ENCODE data around the gene DDX31. TPM values are rescaled to one million over a fixed set of nuclear protein-coding genes. Genes with fewer than 3 reads are reported as not detected.

DDX31 gene
- total and polyA plus RNA-seq, 9 of the 15 experiments (the other 6 are each of a cell fraction or from before 2014, with no cell fraction given): 11.9 to 24.6 (median 22.2) TPM

DNA sequence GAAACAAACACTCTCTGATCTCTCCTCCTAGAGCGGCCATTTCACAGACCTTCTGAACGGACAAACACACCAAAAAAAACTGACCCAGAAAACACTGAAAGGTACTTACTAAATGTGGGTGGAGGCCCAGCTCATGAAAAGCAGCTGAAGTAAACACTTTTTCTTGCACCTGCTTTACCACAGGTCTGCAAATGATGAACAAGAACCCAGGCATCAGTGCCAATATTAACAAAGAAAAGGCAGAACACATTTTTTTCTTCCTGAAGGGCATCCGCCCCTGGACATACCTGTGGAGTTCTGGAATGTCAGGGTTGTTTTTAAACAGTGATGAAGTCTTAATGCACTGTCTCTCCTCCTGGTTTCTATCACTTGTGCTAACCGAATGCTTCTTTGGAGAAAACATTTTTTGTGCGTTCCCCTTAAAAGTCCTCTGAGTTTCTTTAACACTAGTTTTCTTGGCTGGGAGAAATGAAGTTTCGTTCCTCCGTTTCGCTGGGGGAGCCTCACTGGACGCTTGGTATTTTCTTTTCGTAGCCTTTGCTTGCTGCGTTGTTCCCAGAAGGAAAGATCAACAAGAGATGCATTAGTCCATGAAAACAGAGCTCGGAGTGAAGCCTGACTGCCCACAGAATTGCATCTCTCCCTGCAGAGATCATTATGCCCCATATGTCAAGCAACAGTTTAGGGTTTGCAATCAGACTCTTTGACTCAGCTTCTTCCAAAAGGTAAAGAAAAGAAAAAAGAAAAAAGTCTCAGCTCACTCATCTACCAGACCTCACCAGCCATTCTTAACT lies 7.4 kb downstream of the DDX31 start (continued):
- TF ChIP-seq, protein P1, sequence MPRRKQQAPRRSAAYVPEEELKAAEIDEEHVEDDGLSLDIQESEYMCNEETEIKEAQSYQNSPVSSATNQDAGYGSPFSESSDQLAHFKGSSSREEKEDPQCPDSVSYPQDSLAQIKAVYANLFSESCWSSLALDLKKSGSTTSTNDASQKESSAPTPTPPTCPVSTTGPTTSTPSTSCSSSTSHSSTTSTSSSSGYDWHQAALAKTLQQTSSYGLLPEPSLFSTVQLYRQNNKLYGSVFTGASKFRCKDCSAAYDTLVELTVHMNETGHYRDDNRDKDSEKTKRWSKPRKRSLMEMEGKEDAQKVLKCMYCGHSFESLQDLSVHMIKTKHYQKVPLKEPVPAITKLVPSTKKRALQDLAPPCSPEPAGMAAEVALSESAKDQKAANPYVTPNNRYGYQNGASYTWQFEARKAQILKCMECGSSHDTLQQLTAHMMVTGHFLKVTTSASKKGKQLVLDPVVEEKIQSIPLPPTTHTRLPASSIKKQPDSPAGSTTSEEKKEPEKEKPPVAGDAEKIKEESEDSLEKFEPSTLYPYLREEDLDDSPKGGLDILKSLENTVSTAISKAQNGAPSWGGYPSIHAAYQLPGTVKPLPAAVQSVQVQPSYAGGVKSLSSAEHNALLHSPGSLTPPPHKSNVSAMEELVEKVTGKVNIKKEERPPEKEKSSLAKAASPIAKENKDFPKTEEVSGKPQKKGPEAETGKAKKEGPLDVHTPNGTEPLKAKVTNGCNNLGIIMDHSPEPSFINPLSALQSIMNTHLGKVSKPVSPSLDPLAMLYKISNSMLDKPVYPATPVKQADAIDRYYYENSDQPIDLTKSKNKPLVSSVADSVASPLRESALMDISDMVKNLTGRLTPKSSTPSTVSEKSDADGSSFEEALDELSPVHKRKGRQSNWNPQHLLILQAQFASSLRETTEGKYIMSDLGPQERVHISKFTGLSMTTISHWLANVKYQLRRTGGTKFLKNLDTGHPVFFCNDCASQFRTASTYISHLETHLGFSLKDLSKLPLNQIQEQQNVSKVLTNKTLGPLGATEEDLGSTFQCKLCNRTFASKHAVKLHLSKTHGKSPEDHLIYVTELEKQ (CRISPR knock-in tag; IDR thresholded peaks at IDR 0.05): no peak
- TF ChIP-seq DNMT1 (IDR thresholded peaks at IDR 0.05) (no peak), TAF9B (IDR thresholded peaks at IDR 0.05; ENCODE audit: partially characterized antibody) (no peak), MED1 (CRISPR knock-in tag; IDR thresholded peaks at IDR 0.05; ENCODE audit: borderline replicate concordance) (no peak), TBL1XR1 (IDR thresholded peaks at IDR 0.05; ENCODE audit: low read length in 2 of 2) (no peak), STAG1 (CRISPR knock-in tag; IDR thresholded peaks at IDR 0.05; ENCODE audit: borderline replicate concordance) (no peak), PRPF4 (IDR thresholded peaks at IDR 0.05; ENCODE audit: insufficient read depth, low read depth, low read length, poor library complexity, severe bottlenecking) (no peak), ZBTB2 (IDR thresholded peaks at IDR 0.05) (no peak), PHF20 (IDR thresholded peaks at IDR 0.05; ENCODE audit: partially characterized antibody) (no peak)
